Measurements from ENCODE around the gene EML3. TPM values are rescaled to one million over a fixed set of nuclear protein-coding genes. Genes with fewer than 3 reads are reported as not detected.
A peak's percentile ranks its signal among the peaks of the same experiment; 100 is the strongest.

EML3 gene
- total and polyA plus RNA-seq, 2 of the 13 experiments (the other 11 are each of a cell fraction or from before 2014, with no cell fraction given), result 10.6 to 12.3 TPM

DNA sequence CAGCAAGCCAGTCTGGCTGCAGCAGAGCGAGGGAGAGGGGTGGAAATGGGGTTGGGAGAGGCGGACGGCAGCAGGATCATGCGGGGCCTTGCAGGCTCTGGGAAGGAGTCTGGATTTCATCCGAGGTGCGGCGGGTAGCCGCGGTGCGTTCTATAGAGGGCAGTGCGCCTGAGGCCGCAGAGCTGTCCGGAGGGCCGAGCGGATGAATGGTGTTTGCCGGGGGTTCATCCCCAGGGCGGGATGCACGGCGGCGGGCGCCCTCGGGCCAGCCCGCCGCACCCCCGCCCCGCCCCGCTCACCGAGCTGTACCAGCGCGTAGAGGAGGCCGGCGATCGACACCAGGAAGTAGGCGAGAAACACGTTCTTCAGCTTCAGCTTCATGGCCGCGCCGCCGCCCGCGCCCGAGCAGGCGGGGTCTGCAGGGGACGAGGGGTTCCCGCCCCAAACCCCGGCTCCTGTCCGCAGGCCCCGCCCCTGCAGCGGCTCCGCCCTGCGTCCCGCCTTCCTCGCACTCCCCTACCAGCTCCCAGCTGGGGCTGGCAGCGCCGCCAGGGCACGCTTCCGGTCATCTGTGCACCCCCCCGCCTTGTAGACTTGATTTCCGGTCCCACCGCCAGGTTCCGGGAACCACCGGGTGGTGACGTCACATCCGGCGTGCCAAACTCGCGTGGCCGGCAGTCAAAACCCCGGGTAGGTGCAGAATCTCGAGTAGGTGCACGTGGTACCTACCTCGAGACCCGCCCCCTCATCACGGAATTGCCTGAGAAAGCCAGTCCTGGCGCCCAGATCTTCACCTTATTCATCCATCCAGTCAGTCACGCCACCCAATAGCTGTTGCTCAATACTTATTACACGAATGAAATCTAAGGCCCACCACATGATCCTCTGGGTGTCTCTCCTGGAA is 9.2 kb upstream of the EML3 start, which contains the start of gene B3GAT3 (continued):
- TF ChIP-seq, protein P1, sequence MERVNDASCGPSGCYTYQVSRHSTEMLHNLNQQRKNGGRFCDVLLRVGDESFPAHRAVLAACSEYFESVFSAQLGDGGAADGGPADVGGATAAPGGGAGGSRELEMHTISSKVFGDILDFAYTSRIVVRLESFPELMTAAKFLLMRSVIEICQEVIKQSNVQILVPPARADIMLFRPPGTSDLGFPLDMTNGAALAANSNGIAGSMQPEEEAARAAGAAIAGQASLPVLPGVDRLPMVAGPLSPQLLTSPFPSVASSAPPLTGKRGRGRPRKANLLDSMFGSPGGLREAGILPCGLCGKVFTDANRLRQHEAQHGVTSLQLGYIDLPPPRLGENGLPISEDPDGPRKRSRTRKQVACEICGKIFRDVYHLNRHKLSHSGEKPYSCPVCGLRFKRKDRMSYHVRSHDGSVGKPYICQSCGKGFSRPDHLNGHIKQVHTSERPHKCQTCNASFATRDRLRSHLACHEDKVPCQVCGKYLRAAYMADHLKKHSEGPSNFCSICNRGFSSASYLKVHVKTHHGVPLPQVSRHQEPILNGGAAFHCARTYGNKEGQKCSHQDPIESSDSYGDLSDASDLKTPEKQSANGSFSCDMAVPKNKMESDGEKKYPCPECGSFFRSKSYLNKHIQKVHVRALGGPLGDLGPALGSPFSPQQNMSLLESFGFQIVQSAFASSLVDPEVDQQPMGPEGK (CRISPR knock-in tag; IDR thresholded peaks at IDR 0.05), result peak; percentile 83
- TF ChIP-seq, protein P2, sequence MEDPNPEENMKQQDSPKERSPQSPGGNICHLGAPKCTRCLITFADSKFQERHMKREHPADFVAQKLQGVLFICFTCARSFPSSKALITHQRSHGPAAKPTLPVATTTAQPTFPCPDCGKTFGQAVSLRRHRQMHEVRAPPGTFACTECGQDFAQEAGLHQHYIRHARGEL (CRISPR knock-in tag; IDR thresholded peaks at IDR 0.05), result no peak
- TF ChIP-seq ZKSCAN8 (CRISPR knock-in tag; IDR thresholded peaks at IDR 0.05; ENCODE audit: borderline replicate concordance), result no peak; the same call in 1 of the 2 replicates
- TF ChIP-seq, protein P3, sequence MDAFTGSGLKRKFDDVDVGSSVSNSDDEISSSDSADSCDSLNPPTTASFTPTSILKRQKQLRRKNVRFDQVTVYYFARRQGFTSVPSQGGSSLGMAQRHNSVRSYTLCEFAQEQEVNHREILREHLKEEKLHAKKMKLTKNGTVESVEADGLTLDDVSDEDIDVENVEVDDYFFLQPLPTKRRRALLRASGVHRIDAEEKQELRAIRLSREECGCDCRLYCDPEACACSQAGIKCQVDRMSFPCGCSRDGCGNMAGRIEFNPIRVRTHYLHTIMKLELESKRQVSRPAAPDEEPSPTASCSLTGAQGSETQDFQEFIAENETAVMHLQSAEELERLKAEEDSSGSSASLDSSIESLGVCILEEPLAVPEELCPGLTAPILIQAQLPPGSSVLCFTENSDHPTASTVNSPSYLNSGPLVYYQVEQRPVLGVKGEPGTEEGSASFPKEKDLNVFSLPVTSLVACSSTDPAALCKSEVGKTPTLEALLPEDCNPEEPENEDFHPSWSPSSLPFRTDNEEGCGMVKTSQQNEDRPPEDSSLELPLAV (CRISPR knock-in tag; conservative IDR thresholded peaks at IDR 0.05; ENCODE audit: low read depth), result no peak
- TF ChIP-seq ZNF253 (CRISPR knock-in tag; IDR thresholded peaks at IDR 0.05; ENCODE audit: borderline replicate concordance), result 0 out of 2 replicates have a peak, but pooled peaks have one; percentile 67
- no peak for TF ChIP-seq CBX2 (IDR thresholded peaks at IDR 0.05; ENCODE audit: low read depth, low read length)
- TF ChIP-seq CBX2 (CRISPR knock-in tag; IDR thresholded peaks at IDR 0.05; ENCODE audit: low read depth), result no peak
- TF ChIP-seq POLR2AphosphoS2 (IDR thresholded peaks at IDR 0.05; ENCODE audit: low read depth, low read length), result 0 out of 2 replicates have a peak, but pooled peaks have one; percentile 82
- 0 out of 2 replicates have a peak, but pooled peaks have one; percentile 66 for TF ChIP-seq TMF1 (CRISPR knock-in tag; IDR thresholded peaks at IDR 0.05; ENCODE audit: low read depth)
- TF ChIP-seq, protein P4, sequence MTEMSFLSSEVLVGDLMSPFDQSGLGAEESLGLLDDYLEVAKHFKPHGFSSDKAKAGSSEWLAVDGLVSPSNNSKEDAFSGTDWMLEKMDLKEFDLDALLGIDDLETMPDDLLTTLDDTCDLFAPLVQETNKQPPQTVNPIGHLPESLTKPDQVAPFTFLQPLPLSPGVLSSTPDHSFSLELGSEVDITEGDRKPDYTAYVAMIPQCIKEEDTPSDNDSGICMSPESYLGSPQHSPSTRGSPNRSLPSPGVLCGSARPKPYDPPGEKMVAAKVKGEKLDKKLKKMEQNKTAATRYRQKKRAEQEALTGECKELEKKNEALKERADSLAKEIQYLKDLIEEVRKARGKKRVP (CRISPR knock-in tag; IDR thresholded peaks at IDR 0.05), result peak in 1 of 2 experiments; percentile 75; a peak in 2 of 4 replicates
- peak; percentile 54; the same call in 1 of the 2 replicates for TF ChIP-seq CCDC6 (CRISPR knock-in tag; IDR thresholded peaks at IDR 0.05)
- no peak for TF ChIP-seq ZFAT (CRISPR knock-in tag; conservative IDR thresholded peaks at IDR 0.05)
- TF ChIP-seq, protein P5, sequence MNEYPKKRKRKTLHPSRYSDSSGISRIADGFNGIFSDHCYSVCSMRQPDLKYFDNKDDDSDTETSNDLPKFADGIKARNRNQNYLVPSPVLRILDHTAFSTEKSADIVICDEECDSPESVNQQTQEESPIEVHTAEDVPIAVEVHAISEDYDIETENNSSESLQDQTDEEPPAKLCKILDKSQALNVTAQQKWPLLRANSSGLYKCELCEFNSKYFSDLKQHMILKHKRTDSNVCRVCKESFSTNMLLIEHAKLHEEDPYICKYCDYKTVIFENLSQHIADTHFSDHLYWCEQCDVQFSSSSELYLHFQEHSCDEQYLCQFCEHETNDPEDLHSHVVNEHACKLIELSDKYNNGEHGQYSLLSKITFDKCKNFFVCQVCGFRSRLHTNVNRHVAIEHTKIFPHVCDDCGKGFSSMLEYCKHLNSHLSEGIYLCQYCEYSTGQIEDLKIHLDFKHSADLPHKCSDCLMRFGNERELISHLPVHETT (CRISPR knock-in tag; conservative IDR thresholded peaks at IDR 0.05), result peak; percentile 88
- TF ChIP-seq ZBTB1 (CRISPR knock-in tag; IDR thresholded peaks at IDR 0.05; ENCODE audit: borderline replicate concordance), result no peak
- TF ChIP-seq, protein P6, sequence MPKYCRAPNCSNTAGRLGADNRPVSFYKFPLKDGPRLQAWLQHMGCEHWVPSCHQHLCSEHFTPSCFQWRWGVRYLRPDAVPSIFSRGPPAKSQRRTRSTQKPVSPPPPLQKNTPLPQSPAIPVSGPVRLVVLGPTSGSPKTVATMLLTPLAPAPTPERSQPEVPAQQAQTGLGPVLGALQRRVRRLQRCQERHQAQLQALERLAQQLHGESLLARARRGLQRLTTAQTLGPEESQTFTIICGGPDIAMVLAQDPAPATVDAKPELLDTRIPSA (CRISPR knock-in tag; IDR thresholded peaks at IDR 0.05; ENCODE audit: borderline replicate concordance), result peak; percentile 20; the same call in 1 of the 2 replicates
- TF ChIP-seq ZNF556 (CRISPR knock-in tag; IDR thresholded peaks at IDR 0.05; ENCODE audit: borderline replicate concordance), result 0 out of 2 replicates have a peak, but pooled peaks have one; percentile 53
- peak; percentile 83 for TF ChIP-seq SALL1 (CRISPR knock-in tag; IDR thresholded peaks at IDR 0.05)
- no peak for TF ChIP-seq FLYWCH1 (CRISPR knock-in tag; IDR thresholded peaks at IDR 0.05)
- 0 out of 2 replicates have a peak, but pooled peaks have one; percentile 68 for TF ChIP-seq ZSCAN22 (CRISPR knock-in tag; IDR thresholded peaks at IDR 0.05)
- no peak for TF ChIP-seq FOXA1 (IDR thresholded peaks at IDR 0.05)
- TF ChIP-seq FOXA1 (CRISPR knock-in tag; IDR thresholded peaks at IDR 0.05), result no peak
- peak; percentile 60; the same call in 1 of the 2 replicates for TF ChIP-seq RCOR2 (CRISPR knock-in tag; IDR thresholded peaks at IDR 0.05)

All from HepG2 (cell line).